ENCODE measurements around the gene TMEM131.
"Not testable (repeated sequence)": the region's sequence is repeated elsewhere in the genome, so short reads cannot be mapped to it uniquely, and the experiment has no call there.

TMEM131 gene

GRCh38 chr2:97995734-97996624 is at the start of gene TMEM131:
TSS of gene TMEM131 (minus strand) at chr2:97995948. CDS start at chr2:97995662, 286 bp downstream.
- DNase-seq (ENCODE audit: low read depth) = peak; percentile 93
- peak within 1 kb of the TSS; percentile 88 for H3K4me3 ChIP-seq (ENCODE audit: low read length)
- TF ChIP-seq CTCF (conservative IDR thresholded peaks at IDR 0.05; ENCODE audit: low read length) = no peak

GRCh38 chr2:98044730-98045129 is 49.0 kb upstream of the TMEM131 start:
- not testable (repeated sequence) for DNase-seq (ENCODE audit: low read depth); H3K4me3 ChIP-seq (ENCODE audit: low read length)

GRCh38 chr2:98043101-98043500 is 47.4 kb upstream of the TMEM131 start:
- no peak for DNase-seq (ENCODE audit: low read depth)
- no peak for TF ChIP-seq CTCF (conservative IDR thresholded peaks at IDR 0.05; ENCODE audit: low read length)
- no peak overlapping the region for H3K4me3 ChIP-seq (ENCODE audit: low read length)

GRCh38 chr2:98040331-98040939 is 44.7 kb upstream of the TMEM131 start:
- DNase-seq (ENCODE audit: low read depth) = no peak
- H3K4me3 ChIP-seq (ENCODE audit: low read length) = no peak overlapping the region
- no peak for TF ChIP-seq CTCF (conservative IDR thresholded peaks at IDR 0.05; ENCODE audit: low read length)

- no peak for DNase-seq (ENCODE audit: low read depth)
- no peak overlapping the region for H3K4me3 ChIP-seq (ENCODE audit: low read length)
- no peak for TF ChIP-seq CTCF (conservative IDR thresholded peaks at IDR 0.05; ENCODE audit: low read length)
Measured at GRCh38 chr2:98039085-98039756, 43.5 kb upstream of the TMEM131 start.

- H3K4me3 ChIP-seq (ENCODE audit: low read length) = no peak overlapping the region
- no peak for DNase-seq (ENCODE audit: low read depth)
- no peak for TF ChIP-seq CTCF (conservative IDR thresholded peaks at IDR 0.05; ENCODE audit: low read length)
Measured at GRCh38 chr2:98037666-98038336, 42.1 kb upstream of the TMEM131 start.

- no peak for TF ChIP-seq CTCF (conservative IDR thresholded peaks at IDR 0.05; ENCODE audit: low read length)
- no peak for DNase-seq (ENCODE audit: low read depth)
- H3K4me3 ChIP-seq (ENCODE audit: low read length) = no peak overlapping the region
Measured at GRCh38 chr2:98037206-98037605, 41.5 kb upstream of the TMEM131 start.

Data from AG10803 (cell line).